DND-41 (cell line): ENCODE data around the gene WDFY4.

Experiments
- ATAC-seq: fragments of 200-7000 bp; cut with Tn5 transposase; 3 replicates; pipeline ENCODE4 v1.9.1; 2021; ENCODE audit warnings: low read depth; ENCODE audit not compliant: insufficient read depth
- DNase-seq: peaks from one replicate; pipeline ENCODE4 v3.0.0-alpha.2; 2020
- H2AFZ ChIP-seq: 2 replicates; pipeline ENCODE4 v1.6.0; 2012; ENCODE audit warnings: low read depth, low read length
- H3K27ac ChIP-seq: 2 replicates; pipeline ENCODE4 v1.5.1; 2012; ENCODE audit warnings: low read length, inconsistent platforms
- H3K27me3 ChIP-seq: fragments of 200-600 bp; sonication (generic); 2 replicates; pipeline ENCODE4 v1.6.0; 2012; ENCODE audit warnings: low read length, mild to moderate bottlenecking, inconsistent platforms; ENCODE audit not compliant: insufficient read depth, poor library complexity
- H3K36me3 ChIP-seq: 2 replicates; pipeline ENCODE4 v1.5.1; 2012; ENCODE audit warnings: low read length, inconsistent platforms; ENCODE audit not compliant: insufficient read depth
- H3K4me1 ChIP-seq: 2 replicates; pipeline ENCODE4 v1.5.1; 2012; ENCODE audit warnings: mild to moderate bottlenecking, low read length; ENCODE audit not compliant: insufficient read depth
- H3K4me2 ChIP-seq: 2 replicates; pipeline ENCODE4 v1.6.0; 2012; ENCODE audit warnings: mild to moderate bottlenecking, moderate library complexity, low read length, inconsistent platforms; ENCODE audit not compliant: insufficient read depth
- H3K4me3 ChIP-seq, 2 experiments: fragments of 200-600 bp in 1 of 2; shearing (Covaris generic) in 1 of 2; 2 replicates each; pipeline ENCODE4 v1.5.1; 2012 to 2016; ENCODE audit warnings: inconsistent platforms in 2 of 2, low read length in 2 of 2, mild to moderate bottlenecking in 2 of 2, low read depth in 1 of 2, moderate library complexity in 1 of 2
- H3K79me2 ChIP-seq: 2 replicates; pipeline ENCODE4 v1.6.0; 2012; ENCODE audit warnings: low read length, inconsistent platforms; ENCODE audit not compliant: insufficient read depth
- H3K9ac ChIP-seq: 2 replicates; pipeline ENCODE4 v1.6.0; 2012; ENCODE audit warnings: low read depth, mild to moderate bottlenecking, inconsistent platforms, low read length, moderate library complexity
- H3K9me3 ChIP-seq: 2 replicates; pipeline ENCODE4 v1.5.1; 2012; ENCODE audit warnings: low read length, moderate library complexity, mild to moderate bottlenecking, inconsistent platforms; ENCODE audit not compliant: insufficient read depth, severe bottlenecking
- H4K20me1 ChIP-seq: 2 replicates; pipeline ENCODE4 v1.6.0; 2012; ENCODE audit warnings: low read length; ENCODE audit not compliant: insufficient read depth
- CTCF ChIP-seq: IDR thresholded peaks from 2 replicates; pipeline ENCODE4 v1.5.1; 2012; ENCODE audit warnings: borderline replicate concordance, low read length, moderate library complexity, mild to moderate bottlenecking; ENCODE audit not compliant: poor library complexity, severe bottlenecking; ENCODE audit errors: extremely low read depth
- EZH2 ChIP-seq: IDR thresholded peaks from 3 replicates; pipeline ENCODE4 v1.6.1; 2012; ENCODE audit warnings: borderline replicate concordance, low read depth, mild to moderate bottlenecking, moderate library complexity, low read length, inconsistent platforms; ENCODE audit not compliant: severe bottlenecking

WDFY4 gene

GRCh38 chr10:48882881-48883280, 198.2 kb downstream of the WDFY4 start:
- ATAC-seq (no peak), DNase-seq (no peak)
- no peaks in the 10 kb centered on the region for H4K20me1 ChIP-seq
- no peaks in the 10 kb centered on the region for H3K27me3 ChIP-seq
- no peak overlapping the region for H3K4me3 ChIP-seq
- H3K4me2 ChIP-seq: no peak overlapping the region
- TF ChIP-seq CTCF (no peak), EZH2 (no peak)
- no peak overlapping the region for H3K9ac ChIP-seq
- H3K9me3 ChIP-seq: no peaks in the 10 kb centered on the region
- H2AFZ ChIP-seq: no peak overlapping the region
- no peak overlapping the region for H3K27ac ChIP-seq
- H3K79me2 ChIP-seq: no peaks in the 10 kb centered on the region
- H3K4me1 ChIP-seq: no peaks in the 10 kb centered on the region
- H3K36me3 ChIP-seq: no peaks in the 10 kb centered on the region

- H3K36me3 ChIP-seq: no peaks in the 10 kb centered on the region
- no peaks in the 10 kb centered on the region for H4K20me1 ChIP-seq
- H3K27me3 ChIP-seq: no peaks in the 10 kb centered on the region
- no peak overlapping the region for H3K9ac ChIP-seq
- H3K27ac ChIP-seq: no peak overlapping the region
- H3K9me3 ChIP-seq: no peaks in the 10 kb centered on the region
- H3K4me1 ChIP-seq: no peaks in the 10 kb centered on the region
- H3K79me2 ChIP-seq: no peaks in the 10 kb centered on the region
- no peak overlapping the region for H2AFZ ChIP-seq
- H3K4me2 ChIP-seq: no peak overlapping the region
- TF ChIP-seq EZH2 (no peak), CTCF (no peak)
- DNase-seq: no peak
- no peak overlapping the region for H3K4me3 ChIP-seq
- no peak for ATAC-seq
Observed at GRCh38 chr10:48883701-48884100, 199.0 kb downstream of the WDFY4 start.

DNA sequence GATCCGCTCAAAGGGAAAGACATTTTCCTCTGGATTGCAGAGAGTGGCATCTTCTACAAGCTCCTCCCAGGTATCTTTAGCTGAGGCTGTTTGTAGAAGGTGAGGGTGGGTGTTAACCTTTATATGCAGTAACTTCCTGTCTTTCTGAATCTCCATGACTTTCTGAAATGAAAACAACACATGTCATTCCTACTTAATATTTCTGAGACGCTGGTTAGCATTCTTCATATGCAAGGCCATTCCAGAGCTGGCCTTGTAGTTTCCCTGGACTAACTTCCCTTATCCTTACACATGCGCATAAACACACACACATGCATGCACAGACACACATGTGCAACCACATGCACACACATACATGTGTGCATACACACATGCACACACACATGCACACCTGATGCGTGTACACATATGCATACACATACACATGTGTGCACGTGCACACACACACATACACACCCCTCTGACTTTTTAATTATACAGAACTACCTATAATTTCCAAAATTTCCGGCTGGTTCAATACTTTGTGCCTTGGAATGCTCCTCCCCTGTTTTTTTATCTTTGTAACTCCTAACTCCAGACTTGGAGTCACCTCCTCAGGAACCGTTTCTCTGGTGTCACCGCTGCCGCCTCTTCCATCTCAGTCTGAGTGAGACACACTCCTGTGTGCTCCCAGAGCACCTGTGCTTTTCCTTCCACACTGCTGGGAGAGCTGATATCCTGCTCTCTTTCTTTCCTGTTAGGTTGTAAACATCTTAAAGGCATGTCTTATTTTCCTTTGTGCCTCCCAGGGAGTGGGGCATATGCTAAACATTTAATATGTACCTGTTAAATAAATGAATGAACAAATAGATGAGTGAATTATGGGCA, 199.7 kb downstream of the WDFY4 start:
- no peak for ATAC-seq
- Histone ChIP-seq H3K27me3 (no peaks in the 10 kb centered on the region), H3K36me3 (no peaks in the 10 kb centered on the region), H3K79me2 (no peaks in the 10 kb centered on the region), H3K4me2 (no peak overlapping the region), H3K9me3 (no peaks in the 10 kb centered on the region), H3K27ac (no peak overlapping the region), H3K9ac (no peak overlapping the region), H3K4me3 (no peak overlapping the region), H3K4me1 (no peaks in the 10 kb centered on the region), H4K20me1 (no peaks in the 10 kb centered on the region), H2AFZ (no peak overlapping the region)
- TF ChIP-seq CTCF: no peak
- no peak for TF ChIP-seq EZH2
- no peak for DNase-seq

- DNase-seq (peak; percentile 26), ATAC-seq (no peak)
- Histone ChIP-seq H3K4me3 (no peak overlapping the region), H3K79me2 (no peaks in the 10 kb centered on the region), H3K4me1 (no peaks in the 10 kb centered on the region), H4K20me1 (no peaks in the 10 kb centered on the region), H3K27ac (no peak overlapping the region), H3K9me3 (no peaks in the 10 kb centered on the region), H3K4me2 (no peak overlapping the region), H3K27me3 (no peaks in the 10 kb centered on the region), H2AFZ (no peak overlapping the region), H3K9ac (no peak overlapping the region), H3K36me3 (no peaks in the 10 kb centered on the region)
- TF ChIP-seq EZH2 (no peak), CTCF (peak; percentile 59)
Observed at GRCh38 chr10:48885376-48885775, 200.7 kb downstream of the WDFY4 start.
